ENCODE results near the gene KRT76. TPM values are rescaled to one million over a fixed set of nuclear protein-coding genes. Genes with fewer than 3 reads are reported as not detected.

KRT76 gene
- total RNA-seq, 2 donors from 2014 or later, result not detected

DNA sequence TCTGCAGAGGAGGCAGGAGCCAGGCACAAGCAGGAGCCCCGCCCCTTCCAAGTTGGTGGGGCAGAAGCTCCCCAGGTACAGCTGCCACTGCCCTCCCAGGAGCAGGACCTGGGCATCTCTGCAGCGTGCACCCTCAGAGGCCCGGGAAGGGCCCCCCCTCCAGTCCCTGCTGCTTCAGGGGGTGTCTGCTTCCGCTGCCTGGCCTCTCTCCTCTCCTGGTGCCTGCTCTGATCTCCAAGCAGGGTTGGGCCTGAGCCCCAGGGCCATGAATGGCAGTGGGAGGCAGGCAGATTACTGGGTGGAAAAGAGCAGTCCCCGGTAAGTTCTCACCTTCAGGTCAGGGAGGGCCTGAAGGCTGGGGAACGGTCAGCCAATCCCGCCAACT is 35.0 kb downstream of the KRT76 start:
- H3K27ac Mint-ChIP-seq, result no peak overlapping the region
- no peaks in the 10 kb centered on the region for H3K36me3 Mint-ChIP-seq
- no peaks in the 10 kb centered on the region for H3K9me3 Mint-ChIP-seq
- ATAC-seq, result no peak
- DNase-seq (ENCODE audit: low spot score in 2 of 2), result no peak

DNA sequence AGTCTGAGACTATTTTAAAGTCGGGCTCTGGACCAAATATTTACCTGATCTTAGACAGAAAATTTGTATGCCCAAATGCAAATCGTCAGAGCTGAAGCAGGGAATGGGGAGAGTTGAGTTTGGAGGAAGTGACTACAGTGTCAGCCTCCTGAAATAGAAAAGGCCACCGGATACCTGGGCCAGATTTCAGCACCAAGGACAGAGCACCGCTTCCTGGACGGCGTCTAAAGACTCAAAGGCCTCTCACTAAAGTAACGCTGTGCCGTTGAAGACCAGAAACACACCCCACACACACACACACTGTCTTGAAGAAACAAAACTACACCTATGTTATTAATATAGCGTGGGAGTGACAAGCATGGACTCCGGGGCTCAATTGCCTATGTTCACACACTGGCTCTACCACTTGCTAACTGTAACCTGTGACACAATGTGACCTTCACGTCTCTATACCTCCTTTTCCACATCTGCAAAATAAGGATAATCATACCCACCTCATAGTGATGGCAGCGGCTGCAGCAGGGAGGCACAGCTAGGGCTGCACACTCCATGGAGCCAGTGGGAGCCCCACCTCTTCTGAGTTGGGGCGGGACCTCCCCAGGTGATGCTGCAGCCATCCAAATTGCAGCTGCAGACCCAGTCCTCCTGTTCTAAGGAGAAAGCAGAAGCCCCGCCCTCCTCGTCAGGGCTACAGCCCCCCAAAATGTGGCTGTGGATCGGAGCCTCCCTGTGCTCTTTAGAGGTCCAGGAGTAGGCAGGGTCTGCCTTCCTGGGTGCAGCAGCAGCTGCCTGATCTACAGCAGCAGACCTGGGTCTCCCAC is 35.6 kb downstream of the KRT76 start:
- ATAC-seq (peak in 1 of 2 donors; percentile 29), DNase-seq (ENCODE audit: low spot score in 2 of 2) (peak in 1 of 2 donors; percentile 68)
- no peak overlapping the region for H3K27ac Mint-ChIP-seq
- no peaks in the 10 kb centered on the region for H3K9me3 Mint-ChIP-seq
- no peaks in the 10 kb centered on the region for H3K36me3 Mint-ChIP-seq

DNA sequence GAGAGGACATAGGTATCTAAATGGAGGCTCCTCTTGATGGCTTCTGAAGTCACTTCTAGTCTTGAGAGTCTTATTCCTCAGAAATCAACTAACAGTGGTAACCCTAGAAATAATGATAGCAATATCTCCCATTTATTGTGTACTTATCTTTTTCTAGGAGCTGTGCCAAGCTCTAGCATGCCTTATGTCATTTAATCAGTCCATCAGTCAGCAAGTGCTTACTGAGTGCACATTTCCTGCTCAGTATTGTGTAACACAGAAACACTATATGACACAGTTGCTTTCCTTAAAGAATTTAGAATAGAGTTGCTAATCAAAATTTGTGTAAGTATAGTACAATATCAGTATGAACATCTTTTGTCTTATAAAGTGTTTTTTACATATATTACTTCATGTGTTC is 36.6 kb downstream of the KRT76 start:
- no peak for DNase-seq (ENCODE audit: low spot score in 2 of 2)
- no peaks in the 10 kb centered on the region for H3K9me3 Mint-ChIP-seq
- no peak overlapping the region for H3K27ac Mint-ChIP-seq
- H3K36me3 Mint-ChIP-seq, result no peaks in the 10 kb centered on the region
- no peak for ATAC-seq

DNA sequence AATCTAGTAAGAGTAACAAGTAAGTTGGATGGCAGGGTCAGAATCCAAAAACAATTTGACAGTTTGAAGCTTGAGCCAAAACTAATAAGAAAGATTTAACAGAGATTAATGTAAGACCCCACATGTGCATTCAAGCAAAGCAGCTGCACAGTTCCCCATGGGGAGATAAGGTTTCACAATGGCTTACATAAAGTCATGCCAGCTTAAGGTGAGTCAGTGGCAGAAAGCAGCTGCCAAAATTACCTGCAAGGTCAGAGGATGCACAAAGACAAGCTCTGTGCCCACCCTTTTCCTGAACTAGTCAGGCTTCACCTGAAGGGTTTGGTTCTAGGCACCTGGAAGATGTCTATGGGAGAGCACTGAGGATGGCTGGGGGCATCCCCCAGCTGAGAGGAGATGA is 37.2 kb downstream of the KRT76 start:
- ATAC-seq (no peak), DNase-seq (ENCODE audit: low spot score in 2 of 2) (no peak)
- no peaks in the 10 kb centered on the region for H3K9me3 Mint-ChIP-seq
- H3K27ac Mint-ChIP-seq, result no peak overlapping the region
- H3K36me3 Mint-ChIP-seq, result no peaks in the 10 kb centered on the region

DNA sequence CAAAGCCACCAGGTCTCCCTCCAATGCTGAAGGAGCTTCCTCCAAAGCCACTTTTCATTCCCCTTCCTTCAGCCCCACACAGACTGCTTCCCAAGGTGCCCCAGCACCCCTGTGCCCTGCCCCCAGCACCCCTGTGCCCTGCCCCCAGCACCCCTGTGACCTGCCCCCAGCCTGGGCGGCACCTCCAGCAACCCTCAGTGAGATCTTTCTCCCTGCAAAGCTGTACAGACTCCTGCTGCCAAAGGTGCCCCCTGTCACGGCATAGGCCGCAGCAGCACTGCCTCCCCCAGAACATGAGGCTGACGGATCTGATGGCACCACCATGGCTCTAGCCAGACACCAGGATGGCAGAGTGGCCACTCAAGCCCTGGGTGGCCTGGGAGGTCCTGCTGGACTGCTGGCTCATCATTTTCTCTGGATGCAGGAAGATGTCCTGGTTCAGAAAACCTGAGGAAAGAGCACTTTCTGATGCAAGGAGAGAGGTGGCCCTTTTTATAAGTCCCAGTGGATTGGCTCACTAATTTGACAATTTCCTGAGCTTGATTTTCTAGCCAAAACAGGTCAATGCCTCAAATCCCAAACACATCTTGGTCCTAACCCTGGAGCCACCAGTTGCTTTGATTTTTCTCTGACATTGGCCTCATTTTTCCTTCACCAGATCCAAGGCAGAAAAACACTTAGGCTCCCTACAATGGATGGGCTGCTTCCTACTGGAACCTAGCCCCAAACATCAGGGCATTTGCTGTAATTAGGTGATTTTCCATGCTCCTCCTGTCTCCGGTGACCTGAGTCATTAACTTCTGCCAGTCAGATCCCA is 41.1 kb downstream of the KRT76 start:
- no peak for ATAC-seq
- Mint-ChIP-seq H3K36me3 (no peaks in the 10 kb centered on the region), H3K27ac (no peak overlapping the region), H3K9me3 (peaks cover under 1% of the 10 kb centered on the region in 2 donors)
- no peak for DNase-seq (ENCODE audit: low spot score in 2 of 2)

DNA sequence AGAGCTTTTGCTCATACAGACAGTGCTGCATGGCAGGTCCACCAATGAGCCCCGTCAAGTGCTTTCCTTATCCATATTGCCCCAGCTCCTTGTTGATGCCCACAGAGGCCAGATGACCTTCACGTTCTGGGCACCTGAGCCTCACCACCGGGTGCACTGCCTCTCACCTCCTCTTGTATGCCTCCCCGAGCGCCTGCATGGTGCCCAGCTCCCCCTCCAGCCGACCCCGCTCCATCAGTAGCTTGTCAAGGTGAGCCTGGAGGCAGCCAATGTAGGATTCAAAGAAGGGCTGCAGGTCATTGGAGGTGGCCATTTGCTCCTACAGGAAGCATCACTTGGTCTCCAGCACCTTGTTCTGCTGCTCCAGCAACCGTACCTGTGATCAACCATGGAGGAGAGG is 42.0 kb downstream of the KRT76 start:
- ATAC-seq, result no peak

DNA sequence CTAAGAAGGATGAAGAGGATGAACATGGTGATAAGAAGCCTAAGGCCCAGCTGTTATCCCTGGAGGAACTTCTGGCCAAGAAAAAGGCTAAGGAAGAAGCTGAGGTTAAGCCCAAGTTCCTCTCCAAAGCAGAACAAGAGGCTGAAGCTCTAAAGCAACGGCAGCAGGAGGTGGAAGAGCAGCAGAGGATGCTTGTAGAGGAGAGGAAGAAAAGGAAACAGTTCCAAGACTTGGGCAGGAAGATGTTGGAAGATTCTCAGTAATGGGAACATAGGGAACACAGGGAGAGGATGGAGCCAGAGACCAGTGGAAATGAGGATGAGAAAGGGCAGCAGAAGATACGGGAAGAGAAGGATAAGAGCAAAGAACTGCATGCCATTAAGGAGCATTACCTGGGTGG is 46.4 kb downstream of the KRT76 start:
- no peak for DNase-seq (ENCODE audit: low spot score in 2 of 2)
- ATAC-seq, result no peak
- H3K36me3 Mint-ChIP-seq, result no peaks in the 10 kb centered on the region
- no peak overlapping the region for H3K27ac Mint-ChIP-seq
- peaks cover 4 to 6% of the 10 kb centered on the region in 2 donors for H3K9me3 Mint-ChIP-seq

More for the DNA sequence above, 42.0 kb downstream of the KRT76 start:
- Mint-ChIP-seq H3K27ac (no peak overlapping the region), H3K9me3 (peaks cover 4 to 6% of the 10 kb centered on the region in 2 donors), H3K36me3 (no peaks in the 10 kb centered on the region)
- DNase-seq (ENCODE audit: low spot score in 2 of 2), result no peak

DNA sequence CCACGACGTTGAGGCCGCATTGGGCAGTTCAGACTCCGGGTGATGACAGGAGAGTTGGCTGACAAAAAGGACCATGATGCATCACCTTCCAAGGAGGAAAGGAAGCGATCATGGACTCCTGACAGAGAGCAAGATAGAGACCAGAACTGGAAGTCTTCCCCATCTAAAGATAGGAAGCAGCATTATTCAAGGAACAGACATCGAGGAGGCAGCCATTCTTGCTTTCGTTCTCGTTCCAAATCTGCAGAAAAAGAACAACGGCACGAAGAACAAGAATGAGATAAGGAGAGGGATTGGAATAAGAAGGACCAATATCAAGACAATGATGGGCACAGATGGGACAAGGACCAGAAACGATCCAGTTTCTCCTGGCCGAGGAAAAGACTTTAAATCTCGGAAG is 46.8 kb downstream of the KRT76 start:
- Mint-ChIP-seq H3K9me3 (peaks cover 4 to 6% of the 10 kb centered on the region in 2 donors), H3K36me3 (no peaks in the 10 kb centered on the region), H3K27ac (no peak overlapping the region)
- DNase-seq (ENCODE audit: low spot score in 2 of 2) (no peak), ATAC-seq (no peak)

DNA sequence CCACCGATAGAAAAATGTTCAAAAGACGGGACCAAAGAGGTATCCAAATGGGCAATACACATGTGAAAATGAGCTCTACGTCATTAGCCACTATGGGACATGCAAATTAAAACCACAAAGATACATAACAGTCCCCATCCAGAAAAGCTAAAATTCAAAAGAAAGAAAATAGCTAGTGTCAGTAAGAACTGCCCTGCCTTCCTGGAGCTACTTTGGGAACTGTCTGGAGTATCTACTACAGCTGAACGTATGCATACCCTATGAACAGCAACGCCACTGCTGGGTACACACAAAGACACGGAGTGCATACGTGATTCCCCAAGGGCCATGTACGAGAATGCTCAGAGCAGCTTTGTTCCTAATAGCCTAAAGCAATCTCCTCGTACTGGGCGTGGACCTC is 48.0 kb downstream of the KRT76 start:
- DNase-seq (ENCODE audit: low spot score in 2 of 2) (no peak), ATAC-seq (no peak)

DNA sequence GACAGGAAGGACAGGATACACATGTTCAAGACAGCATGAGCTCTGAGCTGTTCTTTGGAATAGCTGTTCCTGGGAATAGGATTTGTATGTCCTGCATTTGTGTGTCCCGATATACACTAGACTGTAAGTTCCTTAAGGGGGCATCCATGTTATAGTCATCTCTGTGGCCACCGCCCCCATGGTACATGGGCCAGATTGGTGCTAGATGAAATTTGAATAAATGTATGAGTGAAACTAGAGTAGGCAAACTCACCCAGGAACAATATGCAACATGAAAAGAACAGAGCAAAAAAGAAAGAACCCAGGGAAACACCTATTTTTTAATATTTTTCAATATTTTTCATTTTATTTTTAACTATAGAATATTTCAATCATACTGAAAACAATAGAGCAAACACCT is 48.8 kb downstream of the KRT76 start:
- H3K9me3 Mint-ChIP-seq, result peaks cover 4 to 6% of the 10 kb centered on the region in 2 donors
- ATAC-seq, result no peak
- no peak for DNase-seq (ENCODE audit: low spot score in 2 of 2)

More for the DNA sequence above, 48.0 kb downstream of the KRT76 start:
- Mint-ChIP-seq H3K27ac (no peak overlapping the region), H3K36me3 (no peaks in the 10 kb centered on the region), H3K9me3 (peaks cover 4 to 6% of the 10 kb centered on the region in 2 donors)

DNA sequence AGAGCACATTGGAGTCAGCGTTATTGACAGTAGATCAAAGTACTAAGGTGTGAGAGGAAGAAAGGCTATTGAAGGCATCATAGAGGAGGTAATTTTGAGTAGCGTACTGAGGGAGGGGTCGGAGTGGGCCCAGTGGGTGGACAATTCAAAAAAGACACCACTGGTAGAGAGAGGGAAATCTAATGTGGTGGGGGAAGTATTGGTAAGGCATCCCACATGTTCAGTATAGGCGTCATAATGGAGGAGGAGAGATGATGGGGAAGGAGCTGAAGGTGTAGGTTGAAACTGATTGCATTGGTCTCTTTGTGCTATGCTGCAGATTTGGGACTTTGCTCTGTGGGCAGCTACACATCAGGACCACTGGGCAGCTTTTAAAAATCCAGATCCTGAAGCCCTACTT is 50.1 kb downstream of the KRT76 start:
- Mint-ChIP-seq H3K36me3 (no peaks in the 10 kb centered on the region), H3K9me3 (peaks cover 4 to 6% of the 10 kb centered on the region in 2 donors), H3K27ac (no peak overlapping the region)
- ATAC-seq (no peak), DNase-seq (ENCODE audit: low spot score in 2 of 2) (no peak)

More for the DNA sequence above, 48.8 kb downstream of the KRT76 start:
- no peaks in the 10 kb centered on the region for H3K36me3 Mint-ChIP-seq
- no peak overlapping the region for H3K27ac Mint-ChIP-seq

DNA sequence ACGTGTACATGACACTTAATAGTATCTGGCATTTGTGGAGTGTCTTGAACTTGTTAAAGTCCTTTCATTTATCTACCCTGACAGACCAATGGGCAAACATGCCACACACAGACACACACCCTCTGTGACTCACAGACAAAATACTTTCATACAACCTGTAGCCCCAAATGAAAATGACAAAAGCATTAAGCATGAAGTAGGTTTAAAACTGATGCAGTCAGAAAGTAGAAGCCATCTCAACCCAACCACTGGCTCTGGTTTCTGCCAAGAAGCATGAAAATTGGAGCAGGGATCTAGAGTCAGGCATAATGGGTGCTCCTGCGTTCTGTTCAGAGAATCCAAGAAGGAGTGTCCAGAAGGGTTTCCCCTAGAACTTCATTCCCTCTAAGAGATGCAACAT is 50.7 kb downstream of the KRT76 start:
- H3K27ac Mint-ChIP-seq, result no peak overlapping the region

DNA sequence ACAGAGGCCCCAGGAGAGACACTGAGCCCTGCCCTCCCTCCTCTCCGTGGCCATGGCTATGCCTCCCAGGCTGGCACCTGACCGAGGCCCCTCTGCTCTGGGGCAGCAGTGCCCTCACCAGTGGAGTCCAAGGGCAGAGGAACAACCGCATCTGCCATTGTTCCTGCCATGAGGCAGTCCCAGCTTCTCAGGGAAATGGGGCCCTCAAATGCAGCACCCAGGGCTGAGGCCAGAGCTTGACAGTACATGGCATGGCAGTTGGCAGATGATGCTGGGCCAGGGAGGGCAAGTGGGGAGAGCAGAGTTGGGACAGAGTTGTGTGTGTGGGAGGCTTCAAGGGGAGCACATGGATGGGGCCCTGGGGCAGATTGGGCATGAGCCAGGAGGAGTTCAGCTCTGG is 52.8 kb downstream of the KRT76 start:
- Mint-ChIP-seq H3K36me3 (no peaks in the 10 kb centered on the region), H3K9me3 (no peaks in the 10 kb centered on the region), H3K27ac (peak overlapping the region in 1 of 2 donors; percentile 38)
- DNase-seq (ENCODE audit: low spot score in 2 of 2), result no peak
- ATAC-seq, result no peak

More for the DNA sequence above, 50.7 kb downstream of the KRT76 start:
- ATAC-seq, result no peak
- no peak for DNase-seq (ENCODE audit: low spot score in 2 of 2)
- H3K9me3 Mint-ChIP-seq, result peaks cover 4 to 6% of the 10 kb centered on the region in 2 donors
- no peaks in the 10 kb centered on the region for H3K36me3 Mint-ChIP-seq

DNA sequence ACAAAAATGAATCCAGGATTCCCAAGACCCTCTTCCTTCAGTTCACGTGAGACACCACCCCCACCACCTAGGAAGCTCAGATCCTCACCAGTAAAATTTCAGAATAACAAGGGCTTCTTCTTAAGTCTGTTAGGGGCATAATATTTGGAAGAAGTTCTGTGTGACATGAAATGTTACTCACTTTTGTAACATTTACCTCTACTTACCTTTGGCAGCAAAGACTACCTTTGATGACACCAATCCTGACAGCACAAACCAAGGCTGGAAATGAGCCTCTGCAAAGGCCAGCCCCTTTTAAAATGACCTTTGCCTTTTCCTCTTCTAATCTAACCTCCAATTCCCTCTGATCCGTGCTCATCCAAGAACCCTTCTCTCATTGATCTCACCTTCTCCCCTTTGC is 54.5 kb downstream of the KRT76 start:
- no peaks in the 10 kb centered on the region for H3K36me3 Mint-ChIP-seq
- H3K9me3 Mint-ChIP-seq, result no peaks in the 10 kb centered on the region
- no peak for ATAC-seq
- DNase-seq (ENCODE audit: low spot score in 2 of 2), result no peak
- H3K27ac Mint-ChIP-seq, result no peak overlapping the region

DNA sequence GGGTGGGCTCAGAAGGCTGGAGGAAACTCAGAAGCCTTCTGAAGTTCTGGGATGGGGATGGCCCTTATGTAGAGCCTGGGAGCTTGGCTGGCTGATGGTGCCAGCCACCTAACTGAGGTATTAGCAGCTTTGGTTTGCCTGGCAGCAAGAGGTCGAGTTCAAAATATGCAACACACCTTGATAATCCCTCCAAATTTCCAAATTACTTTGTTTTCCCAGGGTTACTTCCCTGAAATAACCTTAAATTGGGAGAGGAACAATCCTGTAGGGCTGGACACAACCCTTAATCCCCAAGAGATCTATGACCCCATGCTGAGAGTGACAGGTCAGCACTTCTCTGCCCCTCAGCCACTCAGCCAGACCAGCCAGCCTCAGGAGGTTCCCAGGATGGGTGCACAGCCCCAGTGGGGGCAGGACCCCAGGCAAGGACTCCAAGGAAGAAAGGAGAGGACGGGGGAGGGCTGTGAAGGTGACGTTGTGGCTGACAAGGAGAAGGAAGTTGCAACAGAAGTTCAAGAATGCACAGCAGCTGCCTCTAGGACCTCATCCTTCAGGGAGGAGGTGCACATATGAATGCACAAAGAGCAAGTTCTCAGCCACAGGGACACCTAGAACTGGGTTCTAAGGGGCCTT is 55.2 kb downstream of the KRT76 start:
- no peak overlapping the region for H3K27ac Mint-ChIP-seq
- DNase-seq (ENCODE audit: low spot score in 2 of 2) (no peak), ATAC-seq (no peak)
- no peaks in the 10 kb centered on the region for H3K36me3 Mint-ChIP-seq
- H3K9me3 Mint-ChIP-seq, result no peaks in the 10 kb centered on the region

DNA sequence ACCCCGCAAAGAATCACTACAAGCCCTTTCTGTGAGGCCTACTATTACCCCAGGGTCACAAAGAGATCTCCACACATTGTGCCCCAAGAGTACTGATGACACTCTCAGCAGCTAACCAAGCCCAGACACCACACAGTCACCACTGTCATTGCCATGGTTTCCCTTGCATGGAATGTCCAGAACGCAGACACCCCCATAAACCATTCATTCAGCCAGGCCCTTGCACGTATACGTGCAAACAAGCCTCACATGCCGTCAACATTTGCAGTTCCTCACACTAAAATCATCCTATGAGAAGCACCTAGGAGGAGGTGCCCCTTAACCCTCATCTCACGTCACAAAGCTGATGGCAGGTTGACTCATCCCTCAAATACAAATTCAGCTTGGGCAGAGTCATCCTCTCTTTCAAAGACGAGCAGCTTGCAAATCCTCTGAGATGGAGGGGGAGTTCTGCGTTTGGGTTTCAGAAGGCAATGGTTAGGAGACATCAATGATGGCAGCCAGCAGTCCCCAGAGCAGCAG is 56.7 kb downstream of the KRT76 start:
- Mint-ChIP-seq H3K9me3 (no peaks in the 10 kb centered on the region), H3K27ac (no peak overlapping the region), H3K36me3 (no peaks in the 10 kb centered on the region)
- ATAC-seq (no peak), DNase-seq (ENCODE audit: low spot score in 2 of 2) (no peak)
